ENCODE data around the gene SND1.

SND1 gene

DNA sequence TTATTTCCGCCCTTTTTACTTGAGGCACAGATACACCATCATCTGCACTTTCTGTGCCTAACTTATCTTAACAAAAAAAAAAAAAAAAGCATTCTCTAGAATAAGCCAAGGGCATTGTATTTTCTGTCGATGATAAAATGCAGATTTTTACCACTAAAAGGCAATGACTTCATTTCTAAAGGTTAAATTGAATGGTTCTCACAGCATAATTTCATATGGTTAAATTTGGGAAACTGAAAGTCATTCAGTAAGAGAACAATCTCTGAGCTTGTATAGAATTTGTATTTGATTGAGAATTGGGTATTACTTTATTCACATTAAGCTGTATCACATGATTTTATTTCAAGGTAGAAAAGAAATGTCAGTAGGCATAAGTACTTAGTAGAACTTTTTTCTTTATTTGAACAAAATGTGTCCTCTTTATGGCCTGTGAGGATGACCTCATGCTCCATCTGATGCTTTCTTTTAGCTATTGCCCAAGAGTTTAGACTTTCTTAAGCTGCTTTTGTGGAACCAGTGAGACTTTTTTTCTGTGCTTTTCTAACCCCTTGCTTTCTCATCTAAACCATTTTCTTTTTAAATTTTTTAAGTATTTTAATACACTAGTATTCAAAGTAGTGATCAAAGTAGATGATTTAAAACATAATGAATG lies 268.9 kb downstream of the SND1 start:
- in situ Hi-C loops (cut with MboI; ENCODE audit: low sequenced_read_pairs), result no loop called here

GRCh38 chr7:127922656-127923055 lies 270.7 kb downstream of the SND1 start:
- in situ Hi-C loops (cut with MboI; ENCODE audit: low sequenced_read_pairs), result no loop called here

- in situ Hi-C loops (cut with MboI; ENCODE audit: low sequenced_read_pairs), result no loop called here
These were observed 272.9 kb downstream of the SND1 start for GRCh38 chr7:127924874-127925273.

DNA sequence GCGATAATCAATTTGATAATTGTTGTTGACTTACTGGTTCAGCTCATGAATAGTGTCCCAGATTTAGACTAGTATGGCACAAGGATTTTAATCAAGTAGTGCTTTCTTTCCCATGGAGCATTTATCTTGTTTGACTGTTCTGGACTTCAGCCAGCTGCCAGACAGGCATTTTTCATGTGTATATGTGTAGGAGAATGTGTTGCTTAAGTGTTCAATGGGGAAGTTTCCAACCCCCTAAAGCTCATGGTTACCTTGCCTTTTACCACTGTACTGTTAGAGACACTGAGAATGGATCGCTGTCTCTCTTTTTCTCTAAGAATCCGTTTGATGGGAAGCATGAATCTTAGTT lies 275.3 kb downstream of the SND1 start:
- in situ Hi-C loops (cut with MboI; ENCODE audit: low sequenced_read_pairs), result no loop called here

DNA sequence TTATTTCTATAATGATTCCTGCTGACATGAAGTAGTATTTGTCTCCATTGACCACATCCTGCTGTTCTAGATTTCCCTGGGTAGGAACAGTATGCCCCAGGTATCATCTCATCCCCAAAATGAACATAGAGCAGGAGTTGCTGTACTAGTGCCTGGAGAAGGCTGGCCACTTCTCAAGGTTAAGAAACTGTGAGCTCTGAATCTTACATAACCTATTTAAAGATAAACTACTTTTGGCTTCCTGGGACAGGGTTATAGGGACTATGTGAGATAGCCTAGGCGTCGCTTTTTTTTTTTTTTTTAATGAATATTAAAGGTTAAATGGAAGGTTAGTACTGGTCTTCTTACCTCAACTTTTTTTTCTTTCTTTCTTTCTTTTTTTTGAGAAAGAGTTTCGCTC lies 276.2 kb downstream of the SND1 start:
- in situ Hi-C loops (cut with MboI; ENCODE audit: low sequenced_read_pairs), result no loop called here

DNA sequence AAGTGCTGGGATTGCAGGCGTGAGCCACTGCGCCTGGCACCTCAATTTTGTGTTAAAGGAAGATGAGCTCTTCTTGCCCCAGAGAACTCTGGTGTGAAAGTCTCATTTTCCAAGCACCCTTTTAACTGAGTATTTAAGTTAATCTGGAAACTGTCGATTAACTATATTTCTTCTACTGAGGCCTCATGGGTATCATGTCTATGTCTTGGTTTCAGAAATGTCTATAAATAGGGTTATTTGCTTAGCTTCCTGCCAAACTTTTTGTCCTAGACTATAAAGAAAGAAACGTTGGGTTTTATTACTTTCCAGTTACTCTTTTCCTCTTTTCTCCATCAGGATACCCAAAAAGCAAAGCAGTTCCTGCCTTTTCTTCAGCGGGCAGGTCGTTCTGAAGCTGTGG lies 276.9 kb downstream of the SND1 start:
- in situ Hi-C loops (cut with MboI; ENCODE audit: low sequenced_read_pairs), result no loop called here

DNA sequence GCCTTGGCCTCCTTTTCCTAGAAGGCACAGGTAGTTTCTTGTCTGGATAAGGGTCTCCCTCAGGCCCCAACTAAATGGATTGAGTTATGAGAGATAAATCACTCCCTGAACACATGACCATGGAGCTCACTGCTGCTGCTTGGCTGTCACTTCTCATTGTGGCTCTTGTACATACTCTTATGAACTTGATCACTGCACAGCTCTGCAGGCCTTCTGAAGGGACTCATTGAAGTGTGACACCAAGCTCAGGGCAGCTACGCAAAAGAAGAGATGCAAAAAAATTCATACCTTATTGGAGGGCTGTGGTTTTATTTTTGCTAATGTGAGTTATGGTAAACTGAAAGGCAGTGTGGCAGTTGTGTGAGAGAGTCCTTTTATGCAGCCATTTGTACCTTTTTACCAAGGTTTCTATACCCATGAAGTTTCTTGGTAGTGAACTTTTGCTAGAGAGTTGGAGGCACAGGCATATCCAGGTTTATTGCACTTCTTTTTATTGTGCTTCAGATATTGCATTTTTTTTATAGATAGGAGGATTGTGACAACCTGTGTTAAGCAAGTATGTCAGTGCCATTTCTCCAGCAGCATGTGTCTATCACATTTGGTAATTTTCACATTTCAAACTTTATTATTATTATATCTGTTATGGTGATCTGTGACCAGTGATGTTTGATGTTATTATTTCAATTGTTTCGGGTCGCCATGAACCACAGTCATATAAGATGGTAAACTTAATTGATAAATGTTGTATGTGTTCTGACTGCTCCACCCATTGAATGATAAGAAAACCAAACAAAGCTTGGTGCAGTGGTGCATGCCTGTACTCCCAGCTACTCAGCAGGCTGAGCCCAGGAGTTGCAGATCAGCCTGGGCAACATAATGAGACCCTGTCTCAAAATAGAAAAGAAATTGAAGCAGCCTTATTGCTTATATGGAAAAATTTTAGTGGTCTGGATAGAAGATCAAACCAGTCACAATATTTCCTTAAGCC lies 278.6 kb downstream of the SND1 start:
- in situ Hi-C loops (cut with MboI; ENCODE audit: low sequenced_read_pairs), result no loop called here

- in situ Hi-C loops (cut with MboI; ENCODE audit: low sequenced_read_pairs), result no loop called here
These were observed 280.1 kb downstream of the SND1 start for GRCh38 chr7:127932076-127932475.

GRCh38 chr7:127932496-127932895 lies 280.5 kb downstream of the SND1 start:
- in situ Hi-C loops (cut with MboI; ENCODE audit: low sequenced_read_pairs), result no loop called here

DNA sequence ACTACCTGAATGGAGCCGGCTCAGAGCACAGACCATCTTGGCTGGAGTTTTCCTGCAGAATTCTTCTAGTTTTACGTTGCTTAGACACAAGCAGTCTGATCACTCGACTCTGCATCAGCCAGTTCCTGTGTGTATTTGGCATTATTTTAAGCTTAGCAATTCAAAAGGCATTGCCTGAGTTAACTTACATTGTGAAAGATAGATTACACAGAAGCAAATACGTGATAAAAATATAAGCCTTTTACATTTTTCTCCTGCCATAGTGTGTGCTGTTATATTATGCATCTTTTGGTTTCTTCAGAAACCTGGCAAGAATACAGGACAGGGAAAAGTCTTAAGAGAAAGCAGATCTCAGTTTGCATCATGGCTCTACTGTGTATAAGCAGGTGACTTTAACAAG lies 281.2 kb downstream of the SND1 start:
- in situ Hi-C loops (cut with MboI; ENCODE audit: low sequenced_read_pairs), result no loop called here

DNA sequence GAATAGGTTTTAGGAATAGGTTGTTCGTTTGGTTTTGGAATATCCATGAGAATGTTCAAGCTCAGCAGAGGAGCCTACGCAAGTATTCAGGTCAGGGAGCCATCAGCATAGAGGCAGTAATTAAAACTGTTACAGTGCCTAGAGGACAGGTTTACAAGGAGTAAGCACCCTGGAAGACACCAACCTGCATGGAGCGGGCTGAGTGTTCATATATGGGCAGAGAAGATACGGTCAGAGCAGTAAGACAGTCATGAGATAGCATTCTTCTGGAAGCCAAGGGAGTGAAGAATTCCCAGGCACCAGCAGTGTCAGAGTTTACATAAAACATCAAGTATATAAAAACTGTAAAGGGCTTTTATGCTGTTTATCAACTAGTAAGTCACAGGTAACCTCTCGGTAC lies 282.7 kb downstream of the SND1 start:
- in situ Hi-C loops (cut with MboI; ENCODE audit: low sequenced_read_pairs), result no loop called here

DNA sequence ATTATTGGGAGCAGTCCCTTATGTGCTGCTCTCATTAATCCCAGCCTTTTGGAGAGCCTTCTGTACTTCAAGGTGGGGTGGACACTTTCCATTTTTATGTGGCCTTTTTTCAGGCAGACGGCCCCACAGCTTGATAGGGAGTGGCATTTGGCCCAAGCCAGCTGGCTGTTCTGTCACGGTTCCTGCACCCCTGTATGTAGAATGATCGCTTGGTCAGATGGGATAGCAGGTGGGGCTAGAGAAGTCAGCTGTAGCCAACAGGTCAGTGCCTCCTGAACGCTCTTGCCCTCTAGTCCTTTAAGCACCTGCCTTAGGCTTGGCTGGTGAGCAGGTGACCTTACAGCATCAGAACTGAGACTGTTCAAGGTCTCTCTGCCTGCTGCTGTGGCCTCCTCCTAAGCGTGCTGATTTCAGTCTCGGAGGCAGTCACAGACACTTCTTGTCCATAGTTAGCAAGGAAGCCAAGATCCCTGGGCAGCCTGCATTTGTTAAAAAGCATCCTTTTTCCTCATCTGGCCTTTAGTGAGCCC lies 283.9 kb downstream of the SND1 start:
- in situ Hi-C loops (cut with MboI; ENCODE audit: low sequenced_read_pairs), result no loop called here

- in situ Hi-C loops (cut with MboI; ENCODE audit: low sequenced_read_pairs), result no loop called here
These were observed 285.2 kb downstream of the SND1 start for GRCh38 chr7:127937066-127937680.

DNA sequence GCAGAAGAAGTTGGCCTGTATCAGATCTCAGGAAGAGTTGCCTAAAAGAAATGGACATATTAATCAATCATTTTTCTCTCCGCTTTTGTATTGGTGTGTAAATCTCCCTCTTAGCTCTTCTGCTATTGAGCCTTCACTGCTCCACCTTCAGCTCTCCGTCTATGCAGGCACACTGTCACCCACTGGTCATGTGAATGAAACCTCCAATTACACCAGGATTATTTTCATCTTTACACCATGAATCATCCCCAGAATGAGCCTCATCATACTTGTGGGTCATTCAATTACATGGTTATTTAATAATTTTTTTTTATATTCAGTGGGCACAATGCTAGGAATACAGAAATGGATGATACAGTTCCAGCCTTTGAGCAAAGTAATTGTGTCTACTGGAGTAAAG lies 286.6 kb downstream of the SND1 start:
- in situ Hi-C loops (cut with MboI; ENCODE audit: low sequenced_read_pairs), result no loop called here

DNA sequence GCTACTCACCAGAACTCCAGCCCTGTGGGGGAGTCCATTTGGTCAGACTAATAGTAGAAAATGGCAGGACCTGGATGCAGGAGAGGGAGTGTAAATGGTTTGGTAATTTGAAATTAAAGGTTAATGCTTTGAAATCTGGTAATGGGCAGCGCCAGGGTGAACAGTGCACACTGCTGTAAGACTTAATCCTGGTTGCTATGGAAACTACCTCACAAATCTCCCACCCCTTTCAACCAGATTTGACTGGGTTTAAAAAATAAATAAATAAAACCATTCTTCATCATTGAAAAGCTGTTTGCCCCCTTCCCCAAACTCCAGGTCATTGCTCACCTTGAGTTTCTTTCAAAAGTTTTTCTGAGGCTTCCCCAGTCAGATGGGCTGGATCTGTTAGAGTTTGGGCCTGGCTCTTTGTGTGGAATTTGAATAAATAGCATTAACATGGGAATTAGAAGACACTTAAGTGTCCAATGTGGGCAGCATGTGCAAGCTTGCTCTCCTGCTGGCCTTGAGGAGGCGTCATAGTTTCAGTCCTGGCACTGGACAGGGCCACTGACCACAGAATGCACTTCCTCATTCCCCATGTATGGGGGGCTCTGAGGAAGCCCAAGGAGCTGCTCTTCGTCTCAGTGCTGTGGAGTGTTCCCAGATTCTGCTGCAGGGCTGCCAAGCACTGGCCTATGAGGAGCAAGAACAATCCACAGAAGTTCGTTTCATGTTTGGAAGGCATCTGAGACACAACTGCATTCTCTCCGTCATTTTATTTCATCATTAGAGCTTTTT lies 288.6 kb downstream of the SND1 start:
- in situ Hi-C loops (cut with MboI; ENCODE audit: low sequenced_read_pairs), result no loop called here

DNA sequence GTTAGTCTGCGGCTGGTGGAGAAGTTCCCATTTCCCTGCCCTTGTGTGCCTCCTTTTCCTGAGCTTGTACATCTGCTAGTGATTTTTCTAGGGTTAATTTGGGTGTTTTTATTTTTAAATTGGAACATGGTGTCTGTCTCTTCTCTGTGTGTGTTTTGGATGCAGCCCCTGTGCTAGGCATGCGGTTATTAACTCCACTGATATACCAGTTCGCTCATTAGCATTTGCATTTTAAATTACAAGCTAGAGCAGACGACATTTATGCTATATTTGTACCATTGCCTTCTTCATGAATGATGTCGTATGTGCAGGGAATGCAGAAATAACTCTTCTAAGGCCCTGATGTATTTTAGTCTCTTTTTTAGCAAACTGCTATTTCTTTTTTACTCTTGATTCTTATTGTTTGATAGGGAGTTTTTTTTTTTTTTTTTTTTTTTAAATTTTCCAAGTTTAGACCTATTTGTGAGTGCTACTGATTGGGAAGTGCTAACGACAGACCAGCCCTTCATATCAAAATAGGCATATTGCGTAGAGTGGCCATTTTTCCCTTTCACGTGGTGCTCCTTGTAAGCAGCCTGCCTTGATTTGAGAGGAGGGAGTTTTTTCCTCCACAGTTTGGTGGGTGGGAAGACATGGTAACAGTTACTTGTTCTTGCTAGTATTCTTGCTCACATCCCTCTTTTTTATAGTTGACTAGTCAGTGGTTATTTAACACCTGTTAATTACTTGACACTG lies 289.6 kb downstream of the SND1 start:
- in situ Hi-C loops (cut with MboI; ENCODE audit: low sequenced_read_pairs), result no loop called here

GRCh38 chr7:127943541-127944521 lies 291.8 kb downstream of the SND1 start:
- in situ Hi-C loops (cut with MboI; ENCODE audit: low sequenced_read_pairs), result no loop called here

- in situ Hi-C loops (cut with MboI; ENCODE audit: low sequenced_read_pairs), result no loop called here
These were observed 294.1 kb downstream of the SND1 start for GRCh38 chr7:127946111-127946510.

- in situ Hi-C loops (cut with MboI; ENCODE audit: low sequenced_read_pairs), result no loop called here
These were observed 294.9 kb downstream of the SND1 start for GRCh38 chr7:127946847-127947246.
